NCI-H2107 treated with DMSO at 0.1 percent for 48 hours (cell line): ENCODE results near the gene BICD1.

ENCODE experiments used
- DNase-seq: peaks from one replicate; lab custom pipeline; 2025; ENCODE audit not compliant: unreplicated experiment; lab: John Stamatoyannopoulos, UW

The BICD1 gene

GRCh38 chr12:32102234-32102633, 4.4 kb upstream of the BICD1 start:
- DNase-seq: no peak

- DNase-seq: no peak
Measured at GRCh38 chr12:32104572-32105355, 1.9 kb upstream of the BICD1 start.

- DNase-seq: no peak
Measured at GRCh38 chr12:32105986-32106516, 596 bp upstream of the BICD1 start.

- DNase-seq: peak; percentile 49
Measured at GRCh38 chr12:32107359-32108267, 966 bp downstream of the BICD1 start.

GRCh38 chr12:32108787-32109186, 2.1 kb downstream of the BICD1 start:
- no peak for DNase-seq

GRCh38 chr12:32110417-32110816, 3.8 kb downstream of the BICD1 start:
- no peak for DNase-seq

- DNase-seq: no peak
Measured at GRCh38 chr12:32110942-32111341, 4.3 kb downstream of the BICD1 start.

GRCh38 chr12:32115404-32116104, 8.9 kb downstream of the BICD1 start:
- DNase-seq: peak; percentile 71

- DNase-seq: no peak
Measured at GRCh38 chr12:32116897-32117296, 10.2 kb downstream of the BICD1 start.

GRCh38 chr12:32117316-32117715, 10.7 kb downstream of the BICD1 start:
- no peak for DNase-seq

- DNase-seq: no peak
Measured at GRCh38 chr12:32118806-32119205, 12.2 kb downstream of the BICD1 start.

GRCh38 chr12:32120419-32120818, 13.8 kb downstream of the BICD1 start:
- DNase-seq: no peak

GRCh38 chr12:32124637-32125036, 18.0 kb downstream of the BICD1 start:
- DNase-seq: no peak

- DNase-seq: no peak
Measured at GRCh38 chr12:32125455-32126084, 18.9 kb downstream of the BICD1 start.

GRCh38 chr12:32126720-32127119, 20.1 kb downstream of the BICD1 start:
- DNase-seq: no peak

GRCh38 chr12:32131666-32132065, 25.0 kb downstream of the BICD1 start:
- no peak for DNase-seq

- no peak for DNase-seq
Measured at GRCh38 chr12:32134101-32134888, 27.6 kb downstream of the BICD1 start.

GRCh38 chr12:32135967-32136366, 29.3 kb downstream of the BICD1 start:
- no peak for DNase-seq

- no peak for DNase-seq
Measured at GRCh38 chr12:32136404-32136803, 29.8 kb downstream of the BICD1 start.

- no peak for DNase-seq
Measured at GRCh38 chr12:32139064-32139421, 32.4 kb downstream of the BICD1 start.
